GM12874 (cell line): ENCODE results near the gene PACS2.

ENCODE experiments used
- CTCF ChIP-seq: IDR thresholded peaks from 2 replicates; pipeline ENCODE4 v1.5.1; 2011; ENCODE audit warnings: low read depth, mild to moderate bottlenecking, control low read depth, low read length, moderate library complexity; ENCODE audit not compliant: insufficient read depth

PACS2 gene

GRCh38 chr14:105355850-105356604, 41.5 kb downstream of the PACS2 start:
- TF ChIP-seq CTCF: no peak

- no peak for TF ChIP-seq CTCF
Measured at GRCh38 chr14:105356927-105357326, 42.4 kb downstream of the PACS2 start.

- TF ChIP-seq CTCF: no peak
Measured at GRCh38 chr14:105357626-105358025, 43.1 kb downstream of the PACS2 start.

- TF ChIP-seq CTCF: no peak
Measured at GRCh38 chr14:105358140-105358846, 43.7 kb downstream of the PACS2 start.

GRCh38 chr14:105358943-105359342, 44.4 kb downstream of the PACS2 start:
- TF ChIP-seq CTCF: no peak

GRCh38 chr14:105363847-105364708, 49.5 kb downstream of the PACS2 start:
- no peak for TF ChIP-seq CTCF

- TF ChIP-seq CTCF: no peak
Measured at GRCh38 chr14:105365101-105365500, 50.6 kb downstream of the PACS2 start.
